ENCODE results near the gene BBS2.

- TF ChIP-seq POLR2A (IDR thresholded peaks at IDR 0.05): no peak
- no peak for TF ChIP-seq CTCF (IDR thresholded peaks at IDR 0.05)
Observed at GRCh38 chr16:56534847-56535383, 15.1 kb upstream of the BBS2 start.
